Spleen (tissue), 7 donors: ENCODE results near the gene UCN2.

Experiments
- CTCF ChIP-seq, 11 experiments: fragments of 200-600 bp in 7 of 11; fragments of 450-650 bp in 4 of 11; sonication (generic) in 4 of 11; IDR thresholded peaks in 8 of 11; conservative IDR thresholded peaks in 3 of 11; 1 replicate in 7 of 11; 2 replicates in 4 of 11; pipeline versions ENCODE4 v1.4.0 to v1.8.0; 2016 to 2021; ENCODE audit warnings: antibody characterized with exemption in 11 of 11, inconsistent platforms in 4 of 11, mild to moderate bottlenecking in 1 of 11
- POLR2AphosphoS5 ChIP-seq, 3 donors: sonication (generic); formaldehyde crosslinking; IDR thresholded peaks; one replicate each; pipeline ENCODE4 v1.5.1; 2017; ENCODE audit warnings: antibody characterized with exemption in 3 of 3
- donor health status: DM: no; HTN: no; CAD: no; lungs with moderate emphysema.
- donor health status: DM: no; HTN: no; CAD: no.
- donor health status: DM: no; HTN: no; CAD: no.

- peak in 1 of 3 donors; percentile 36 for TF ChIP-seq POLR2AphosphoS5 (IDR thresholded peaks at IDR 0.05)
- TF ChIP-seq CTCF (IDR thresholded peaks at IDR 0.05 in 8 of 11, conservative IDR thresholded peaks at IDR 0.05 in 3 of 11): no peak
These were observed 37.4 kb upstream of the UCN2 start for GRCh38 chr3:48600711-48601621.
